HG03280 (cell line): ENCODE data around the gene RHOD.

ENCODE experiments used
- ATAC-seq: cut with Tn5 transposase; IDR thresholded peaks from one replicate; pipeline ENCODE4 v1.9.1; 2021; ENCODE audit warnings: mild to moderate bottlenecking, moderate library complexity; ENCODE audit not compliant: unreplicated experiment

The RHOD gene

DNA sequence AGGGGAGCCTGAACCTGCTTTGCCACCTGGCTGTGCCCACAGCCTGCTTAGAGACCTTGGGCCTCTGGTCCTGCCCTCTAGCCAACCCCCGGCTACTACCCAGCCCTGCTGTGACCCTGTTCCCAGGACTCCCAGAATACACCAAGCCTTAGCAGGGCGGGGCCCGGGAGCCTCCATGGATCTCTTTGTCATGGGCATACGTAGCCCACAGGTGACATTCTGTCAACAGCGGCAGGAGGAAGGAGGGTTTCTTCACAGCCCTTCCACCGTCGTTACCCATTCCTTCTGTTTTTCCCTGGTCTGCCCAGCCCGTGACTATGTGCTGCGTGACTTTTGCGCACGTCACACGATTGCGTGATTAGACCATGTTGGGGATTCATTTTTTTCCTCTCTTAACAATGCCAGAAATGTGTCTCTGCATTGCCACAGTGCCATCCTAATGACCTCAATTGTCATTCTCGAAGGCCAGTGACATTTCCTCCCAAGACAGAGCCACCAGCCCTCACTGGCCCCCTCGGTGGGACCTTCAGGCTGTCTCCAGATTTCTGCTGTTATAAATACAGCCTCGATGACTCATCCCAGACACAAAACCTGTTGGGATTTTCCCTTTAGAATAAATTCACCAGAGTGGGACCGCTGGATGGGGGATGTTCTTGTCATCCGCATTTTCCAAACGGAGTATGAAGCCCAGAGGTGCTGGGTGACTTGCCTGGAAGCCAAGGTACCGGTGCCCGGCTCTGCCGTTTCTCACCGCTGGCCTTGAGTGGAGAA is 24.7 kb upstream of the RHOD start:
- no peak for ATAC-seq

DNA sequence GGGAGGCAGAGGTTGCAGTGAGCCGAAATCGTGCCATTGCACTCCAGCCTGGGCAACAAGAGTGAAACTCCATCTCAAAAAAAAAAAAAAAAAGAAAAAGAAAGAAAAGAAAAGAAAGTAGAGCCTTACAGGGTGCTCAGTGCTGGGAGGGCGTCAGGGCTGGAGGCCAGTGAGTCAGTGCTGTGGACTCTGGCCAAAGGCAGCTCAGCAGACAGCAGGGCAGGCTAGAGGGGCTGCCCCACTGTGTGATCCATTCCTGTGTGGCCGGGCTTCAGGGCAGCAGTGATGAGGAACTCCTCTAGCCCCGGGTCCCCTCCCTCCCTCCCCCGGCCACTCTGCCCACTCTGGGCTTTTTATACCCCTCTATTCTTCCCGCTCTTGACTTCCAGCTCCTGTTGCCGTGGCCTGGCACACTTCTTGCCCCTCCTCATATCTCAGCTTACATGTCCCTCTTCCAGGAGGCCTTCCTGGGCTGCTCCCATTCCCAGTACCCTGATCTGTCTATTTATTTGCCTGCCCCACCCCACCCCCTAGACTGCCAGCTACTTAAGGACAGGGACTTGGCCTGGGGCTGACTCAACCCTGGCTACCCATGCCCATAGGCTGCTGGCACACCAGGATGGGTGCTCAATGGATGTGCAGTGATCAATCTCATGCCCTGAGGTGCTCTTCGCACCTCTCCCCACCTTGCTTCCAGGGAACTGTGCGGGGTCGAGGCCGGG is 23.7 kb upstream of the RHOD start:
- ATAC-seq: no peak

DNA sequence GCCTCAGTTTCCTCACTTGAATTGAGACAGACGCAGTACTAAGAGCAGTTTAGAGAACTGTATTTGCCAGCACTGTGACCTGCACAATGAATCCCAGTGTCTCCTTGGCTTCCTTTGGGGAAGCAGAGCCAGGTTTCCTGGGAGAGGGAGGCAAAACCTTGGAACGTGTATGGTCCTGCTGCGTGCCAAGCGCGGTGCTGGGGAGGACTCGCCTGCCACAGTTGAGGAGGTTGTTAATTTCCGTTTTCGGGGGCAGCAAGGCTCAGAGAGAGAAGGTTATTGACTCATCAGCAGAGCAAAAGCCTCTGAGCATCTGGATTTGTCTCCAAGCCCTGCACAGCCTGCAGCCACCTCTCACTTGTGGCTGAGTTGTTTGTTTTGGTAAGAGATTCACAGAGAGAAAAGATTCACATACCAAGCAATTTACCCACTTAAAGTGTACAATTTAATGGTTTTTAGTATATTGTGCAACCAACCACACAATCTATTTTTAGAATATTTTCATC is 22.9 kb upstream of the RHOD start:
- ATAC-seq: no peak

DNA sequence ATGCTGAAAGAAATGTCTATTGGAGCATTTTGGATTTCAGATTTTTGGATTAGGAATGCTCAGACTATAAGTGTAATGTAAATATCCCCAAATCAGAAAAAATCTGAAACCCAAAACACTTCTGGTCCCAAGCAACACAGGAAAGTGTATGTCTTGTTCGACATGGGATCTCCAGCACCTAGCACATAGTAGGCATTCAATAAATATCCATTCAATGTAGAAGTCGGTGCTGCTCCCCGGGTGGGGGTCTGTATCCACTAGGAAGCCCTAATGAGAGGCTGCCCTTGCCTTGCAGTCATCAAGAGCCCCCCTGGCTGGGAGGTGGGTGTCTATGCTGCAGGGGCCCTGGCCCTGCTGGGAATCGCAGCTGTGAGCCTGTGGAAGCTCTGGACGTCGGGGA is 22.3 kb upstream of the RHOD start:
- no peak for ATAC-seq

DNA sequence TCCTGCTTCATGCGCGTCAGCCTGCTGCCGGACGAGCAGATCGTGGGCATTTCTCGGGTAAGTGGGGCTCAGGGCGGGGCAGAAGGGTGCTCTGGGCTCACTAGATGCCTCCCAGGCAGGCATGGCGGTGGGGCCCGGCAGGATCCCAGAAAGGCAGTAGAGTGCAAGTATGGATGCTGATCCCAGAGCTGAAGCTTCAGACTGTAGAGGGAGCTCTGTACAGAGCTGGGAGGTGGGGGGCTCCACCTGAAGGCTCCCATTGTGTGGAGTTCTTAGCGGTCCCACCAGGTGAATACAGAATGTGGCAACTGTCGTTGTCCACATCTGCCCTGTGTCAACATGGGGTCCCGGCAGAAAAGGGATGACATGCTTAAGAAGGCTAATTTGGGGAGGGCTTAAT is 16.5 kb upstream of the RHOD start:
- no peak for ATAC-seq

DNA sequence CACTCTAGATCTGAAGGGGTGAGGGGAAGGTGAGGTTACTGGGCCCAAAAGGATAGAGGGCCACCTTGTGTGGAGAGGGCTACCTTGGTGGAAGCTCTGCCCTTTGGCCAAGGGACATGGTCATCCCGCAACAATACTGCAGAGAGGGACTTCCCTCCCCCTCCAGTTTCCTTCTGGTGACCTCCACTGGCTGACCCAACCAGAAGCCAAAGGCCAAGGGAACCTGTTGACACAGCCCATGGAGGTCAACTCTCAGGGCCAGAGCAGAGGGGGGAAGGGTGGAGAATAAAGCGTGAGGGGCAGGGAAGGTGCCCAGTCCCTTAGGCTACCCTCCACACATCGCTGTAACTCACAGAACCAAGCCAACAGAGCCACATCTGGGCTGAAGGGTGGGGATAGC is 15.0 kb upstream of the RHOD start:
- no peak for ATAC-seq

DNA sequence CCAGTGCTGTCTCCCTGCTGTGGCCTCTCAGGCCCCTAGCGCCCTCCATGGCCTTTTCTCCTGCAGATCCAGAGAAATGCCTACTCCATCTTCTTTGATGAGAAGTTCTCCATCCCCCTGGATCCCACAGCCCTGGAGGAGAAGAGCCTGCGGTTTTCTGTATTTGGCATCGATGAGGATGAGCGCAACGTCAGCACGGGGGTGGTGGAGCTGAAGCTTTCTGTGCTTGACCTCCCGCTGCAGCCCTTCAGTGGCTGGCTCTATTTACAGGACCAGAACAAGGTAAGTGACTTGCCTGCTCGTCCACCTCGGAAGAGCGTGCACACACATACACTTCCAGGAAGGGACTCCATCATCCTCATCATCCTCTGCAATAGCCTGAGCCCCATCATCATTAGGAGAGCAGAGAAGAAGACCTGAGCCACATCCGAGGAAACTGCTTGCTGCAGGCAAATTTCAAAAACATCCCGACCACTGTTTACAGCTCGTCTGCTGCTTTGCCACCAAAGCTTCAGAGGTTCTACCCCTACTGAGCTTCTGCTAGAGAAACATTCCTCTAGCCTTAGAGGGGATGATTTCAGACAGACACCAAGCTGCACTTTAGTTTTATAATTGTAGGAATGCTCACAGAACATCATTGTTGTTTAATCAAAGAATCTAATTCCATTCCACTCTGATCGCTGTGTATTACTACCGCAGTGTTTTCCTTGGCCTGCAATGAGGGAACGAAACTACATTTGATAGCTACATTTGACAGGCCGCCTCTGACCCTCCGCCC is 12.9 kb upstream of the RHOD start:
- no peak for ATAC-seq

DNA sequence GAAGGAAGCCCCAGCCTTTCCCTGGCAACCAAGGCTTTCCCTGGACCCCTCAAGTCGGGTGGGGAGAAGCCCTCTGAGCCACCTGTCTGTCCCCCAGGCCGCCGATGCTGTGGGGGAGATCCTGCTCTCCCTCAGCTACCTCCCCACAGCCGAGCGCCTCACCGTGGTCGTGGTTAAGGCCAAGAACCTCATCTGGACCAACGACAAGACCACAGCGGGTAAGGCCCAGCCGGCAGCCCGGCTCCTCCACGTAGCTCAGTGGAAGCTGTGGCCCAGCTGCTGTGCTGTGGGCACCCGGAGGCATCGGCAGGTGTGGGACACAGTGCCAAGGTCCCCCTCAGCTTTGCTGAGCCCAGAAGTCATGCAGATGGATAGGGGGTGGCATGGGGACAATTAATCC is 12.2 kb upstream of the RHOD start:
- no peak for ATAC-seq

DNA sequence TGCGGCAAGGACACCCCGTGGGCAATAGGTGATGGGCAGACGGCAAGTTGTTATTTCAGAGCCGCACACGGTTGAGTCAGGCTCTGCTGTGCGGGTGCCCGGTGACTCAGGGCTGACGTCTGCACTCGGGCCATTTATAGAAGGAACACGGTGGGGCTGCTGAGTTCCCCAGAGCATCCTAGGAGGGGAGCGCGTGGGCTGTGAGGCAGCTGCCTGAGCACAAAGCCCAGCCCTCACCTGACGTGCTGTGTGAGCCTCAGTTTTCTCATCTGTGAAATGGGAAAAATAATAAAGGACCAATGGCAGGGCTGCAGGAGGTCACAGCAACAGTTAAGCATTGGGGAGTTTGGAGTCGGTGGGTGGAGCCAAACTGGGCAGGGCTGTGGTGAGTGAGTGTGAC is 11.3 kb upstream of the RHOD start:
- no peak for ATAC-seq

DNA sequence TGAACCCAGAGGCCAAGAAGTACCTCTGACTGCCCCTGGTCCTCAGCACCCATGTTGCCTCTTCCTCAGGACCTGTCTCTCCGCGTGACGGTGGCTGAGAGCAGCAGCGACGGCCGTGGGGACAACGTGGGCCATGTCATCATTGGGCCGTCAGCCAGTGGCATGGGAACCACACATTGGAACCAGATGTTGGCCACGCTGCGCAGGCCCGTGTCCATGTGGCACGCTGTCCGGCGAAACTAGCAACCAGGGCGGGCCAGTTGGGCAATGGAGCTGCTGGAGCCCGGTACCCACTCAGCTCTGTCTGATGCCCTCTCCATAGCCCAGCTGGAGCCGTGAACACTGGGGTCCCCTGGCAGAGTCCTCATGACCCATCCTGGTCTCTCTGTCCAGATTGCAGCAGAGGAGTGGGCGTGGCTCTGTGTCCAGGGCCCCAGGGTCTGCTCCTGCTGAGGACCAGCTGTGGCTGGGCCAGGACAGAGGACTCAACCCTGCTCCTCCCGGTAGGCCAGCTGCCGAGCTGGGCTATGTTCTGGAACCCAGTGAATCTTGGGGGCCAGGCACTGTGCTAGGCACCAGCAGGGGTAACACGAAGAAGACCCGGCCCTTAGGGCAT is 8.0 kb upstream of the RHOD start:
- no peak for ATAC-seq

DNA sequence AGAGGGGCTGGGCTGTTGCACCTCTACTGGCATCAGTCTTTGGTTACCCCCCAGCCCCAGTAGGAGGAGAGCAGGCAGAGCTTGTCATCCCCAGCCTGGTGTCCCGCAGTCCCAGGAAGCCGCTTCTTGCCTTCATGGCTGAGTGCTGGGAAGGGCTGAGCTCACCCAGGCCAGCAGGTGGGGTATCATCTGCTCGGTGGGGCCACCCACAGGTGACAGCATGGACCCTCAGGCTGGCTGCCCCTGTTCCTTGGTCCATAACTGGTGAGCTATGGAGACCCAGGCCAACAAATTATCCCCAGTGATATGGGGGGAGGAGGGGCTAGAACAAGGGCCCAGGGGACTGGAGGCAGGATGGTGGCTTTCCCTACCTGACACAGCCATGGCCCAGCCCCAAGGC is 6.5 kb upstream of the RHOD start:
- ATAC-seq: no peak

DNA sequence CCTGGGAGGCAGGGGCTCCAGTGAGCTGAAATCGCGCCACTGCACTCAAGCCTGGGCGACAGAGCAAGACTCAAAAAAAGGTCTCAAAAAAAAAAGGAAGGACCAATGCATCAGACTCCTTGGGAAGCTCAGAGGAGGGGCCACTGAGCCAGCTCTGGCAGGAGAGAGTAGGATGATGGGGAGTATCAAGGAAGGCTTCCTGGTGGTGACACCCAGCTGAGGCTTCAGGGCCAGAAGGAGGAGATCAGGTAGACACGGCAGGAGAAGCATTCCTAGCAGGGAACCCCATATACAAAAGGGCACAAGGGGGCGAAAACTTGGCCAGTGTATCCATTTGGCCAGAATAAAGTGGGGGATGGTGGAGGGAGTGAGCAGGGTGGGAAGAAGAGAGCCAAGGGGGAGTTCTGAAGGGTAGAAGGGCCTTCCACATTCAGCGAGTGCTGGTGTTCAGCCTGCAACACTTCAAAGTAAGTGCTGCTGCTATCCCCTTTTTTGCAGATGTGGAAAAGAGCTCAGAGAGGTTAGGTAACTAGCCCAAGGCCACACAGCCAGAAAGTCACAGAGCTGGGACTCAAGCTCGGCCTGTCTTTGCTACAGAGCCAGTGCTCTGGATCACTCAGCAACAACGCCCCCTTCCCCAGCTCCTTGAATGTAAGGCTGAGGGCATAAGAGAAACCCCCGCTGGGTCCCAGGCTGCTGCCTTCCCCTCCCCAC is 5.3 kb upstream of the RHOD start:
- ATAC-seq: no peak

DNA sequence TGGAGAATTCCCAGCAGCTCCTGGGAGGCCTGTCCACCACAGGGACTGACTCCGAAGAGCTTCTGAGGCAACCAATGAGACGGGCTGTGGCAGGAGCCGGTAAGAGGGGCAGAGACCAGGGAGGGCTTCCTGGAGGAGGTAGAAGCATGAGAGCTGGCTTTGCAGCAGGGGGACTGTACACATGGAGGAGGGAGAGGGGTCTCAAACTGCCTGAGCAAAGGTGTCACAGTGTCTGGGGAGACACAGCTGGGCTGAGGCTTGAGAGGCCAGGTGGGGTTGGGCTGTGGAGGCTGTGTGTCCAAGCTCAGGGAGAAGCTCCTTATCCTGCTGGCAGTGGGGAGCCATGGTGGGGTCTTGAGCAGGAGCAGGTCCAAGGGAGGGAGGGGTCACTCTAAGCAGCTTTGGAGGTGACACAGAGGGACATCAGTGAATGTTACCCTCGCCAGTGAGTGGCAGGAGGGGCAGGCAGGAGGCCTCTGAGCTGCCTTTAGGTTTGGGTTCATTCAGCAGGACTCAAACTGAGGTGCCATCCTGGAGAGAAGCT is 4.6 kb upstream of the RHOD start:
- ATAC-seq: no peak

DNA sequence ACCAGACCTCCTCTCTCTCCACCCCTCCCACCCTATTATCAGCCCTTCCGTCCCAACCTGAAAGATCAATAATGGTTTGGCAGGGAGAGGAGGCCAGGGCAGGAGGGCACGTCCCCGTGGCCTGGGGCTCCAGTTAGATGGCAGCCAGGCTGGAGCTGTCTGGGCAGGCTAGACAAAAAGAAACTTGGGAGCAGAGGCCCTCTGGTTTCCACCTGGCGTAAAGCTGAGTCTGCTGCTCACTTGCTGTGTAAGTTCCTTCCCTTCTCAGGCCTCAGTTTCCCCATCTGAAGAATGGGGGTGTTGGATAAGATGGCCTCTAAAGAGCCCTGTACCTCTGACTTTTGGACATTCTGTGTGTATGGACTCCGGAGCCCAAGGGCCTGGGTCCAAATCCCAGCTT is 3.8 kb upstream of the RHOD start:
- no peak for ATAC-seq

DNA sequence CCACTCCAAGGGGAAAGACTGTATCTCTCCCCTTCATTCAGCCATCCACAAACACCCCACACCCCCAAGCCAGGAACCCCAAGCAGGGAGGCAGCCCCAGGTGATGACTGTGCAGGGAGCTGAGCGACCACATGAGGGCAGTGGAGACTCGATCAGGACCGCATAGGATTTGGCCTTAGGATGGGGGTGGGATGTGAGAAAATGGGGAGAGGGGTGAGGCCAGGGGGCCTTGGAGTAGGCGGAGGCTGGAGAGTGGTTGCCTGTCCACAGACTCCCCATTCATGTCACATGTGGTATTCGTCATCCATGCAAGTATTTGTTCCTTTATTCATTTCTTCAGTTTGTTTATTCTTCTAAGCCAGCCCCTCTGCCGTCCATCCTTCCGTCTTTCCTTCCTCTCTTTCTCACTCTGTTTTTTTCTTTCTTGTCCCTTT is 2.7 kb upstream of the RHOD start:
- no peak for ATAC-seq

DNA sequence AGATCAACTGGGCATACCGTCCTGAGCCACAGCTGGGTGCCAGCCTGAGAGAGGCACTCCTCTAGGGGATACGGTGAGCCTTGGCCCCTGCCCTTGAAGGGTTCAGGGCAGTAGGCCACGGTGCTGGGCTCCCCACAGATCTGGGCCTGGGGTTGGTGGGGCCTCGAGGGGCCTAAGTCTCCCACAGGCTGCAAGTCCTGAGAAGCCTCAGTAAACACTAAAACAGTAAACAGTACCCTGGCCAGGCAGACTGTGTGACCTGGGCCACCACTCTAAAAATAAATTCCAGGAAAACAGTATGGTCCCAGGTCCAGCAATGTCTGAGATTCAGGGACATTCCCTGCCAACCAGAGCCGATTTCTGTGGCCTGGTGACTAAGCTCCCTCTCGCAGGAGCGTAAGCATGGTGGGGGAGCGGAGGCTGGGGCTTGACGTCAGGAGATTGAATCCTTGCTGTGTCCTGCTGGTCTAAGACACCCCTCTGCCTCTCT is 2.3 kb upstream of the RHOD start:
- ATAC-seq: no peak

DNA sequence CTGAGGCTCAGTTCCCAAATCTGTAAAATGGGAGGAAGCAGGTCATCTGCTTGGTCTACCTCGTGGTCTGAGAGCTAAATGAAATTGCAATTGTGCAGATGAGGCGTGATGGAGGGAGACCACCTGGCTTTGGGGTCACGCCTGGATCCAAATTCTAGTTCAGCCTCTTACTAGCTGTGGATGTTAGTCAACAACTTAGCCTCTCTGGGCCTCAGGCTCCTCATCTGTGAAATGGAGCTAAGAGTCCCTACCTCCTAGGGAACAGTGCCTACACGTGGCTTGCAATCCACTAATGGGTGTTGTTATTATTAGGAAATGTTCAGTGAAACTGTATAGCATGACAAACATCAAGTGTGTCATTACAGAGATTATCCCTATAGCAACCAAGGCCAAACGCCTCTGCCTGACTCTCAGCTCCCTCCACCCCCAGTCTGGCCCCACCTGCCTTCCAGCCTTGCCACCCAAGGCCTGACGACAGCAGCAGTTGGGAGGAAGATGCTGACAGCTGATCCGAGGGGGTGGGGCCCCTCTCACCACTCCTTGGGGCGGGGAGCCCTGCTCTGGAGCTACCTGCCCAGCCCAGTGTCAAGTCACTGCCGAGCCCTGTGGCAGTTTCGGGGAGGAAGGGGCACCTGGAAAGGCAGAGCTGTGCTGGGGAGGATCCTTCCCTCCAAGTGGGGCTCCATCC is 1.7 kb upstream of the RHOD start:
- no peak for ATAC-seq

DNA sequence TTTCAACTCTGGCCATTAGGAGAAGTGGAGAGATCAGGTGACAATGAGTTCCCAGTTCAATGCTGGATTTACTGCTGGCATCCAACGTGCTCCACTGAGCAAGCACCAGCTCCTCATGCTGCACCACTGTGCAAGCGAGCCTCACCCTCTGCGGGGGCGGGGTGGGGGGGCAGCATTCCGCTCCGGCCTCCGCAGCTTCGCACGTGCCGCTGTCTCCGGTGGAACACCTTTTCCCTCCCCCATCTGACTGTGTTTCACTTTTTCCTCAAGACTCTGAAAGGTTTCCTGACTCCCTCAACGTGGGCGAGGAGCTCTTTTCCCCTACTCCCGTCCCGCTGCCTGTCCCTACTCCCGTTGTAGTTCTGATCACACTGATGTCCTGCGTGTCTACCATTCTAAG is 835 bp upstream of the RHOD start:
- no peak for ATAC-seq

DNA sequence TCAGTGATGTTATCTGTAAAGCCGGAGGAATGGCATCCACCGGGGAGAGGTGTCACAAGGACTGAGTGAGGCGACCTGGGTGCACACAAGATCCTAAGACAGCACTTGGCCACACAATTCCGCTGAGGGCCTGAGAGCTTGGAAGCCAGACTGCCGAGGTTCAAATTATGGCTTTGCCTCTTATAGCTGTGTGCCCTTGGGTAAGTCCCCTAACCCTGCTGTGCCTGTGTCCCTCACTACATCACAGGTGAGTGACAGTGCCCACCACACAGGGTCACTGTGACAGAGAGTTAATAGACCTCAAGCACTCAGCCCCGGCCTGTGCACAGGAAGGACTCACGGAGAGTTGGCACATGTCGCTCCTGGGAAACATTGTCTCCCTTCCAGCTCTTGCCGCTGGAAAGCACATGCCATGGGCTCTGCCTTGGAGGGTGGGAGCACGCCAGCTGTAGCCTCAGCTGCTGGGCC is 592 bp downstream of the RHOD start:
- no peak for ATAC-seq
